GM15510 (cell line): ENCODE measurements around the gene S1PR3.

Source experiments
- POLR2A ChIP-seq: IDR thresholded peaks from 3 replicates; pipeline ENCODE4 v1.6.1; 2011; ENCODE audit warnings: borderline replicate concordance; ENCODE audit not compliant: insufficient read length; ENCODE audit errors: extremely low read depth

Gene S1PR3

DNA sequence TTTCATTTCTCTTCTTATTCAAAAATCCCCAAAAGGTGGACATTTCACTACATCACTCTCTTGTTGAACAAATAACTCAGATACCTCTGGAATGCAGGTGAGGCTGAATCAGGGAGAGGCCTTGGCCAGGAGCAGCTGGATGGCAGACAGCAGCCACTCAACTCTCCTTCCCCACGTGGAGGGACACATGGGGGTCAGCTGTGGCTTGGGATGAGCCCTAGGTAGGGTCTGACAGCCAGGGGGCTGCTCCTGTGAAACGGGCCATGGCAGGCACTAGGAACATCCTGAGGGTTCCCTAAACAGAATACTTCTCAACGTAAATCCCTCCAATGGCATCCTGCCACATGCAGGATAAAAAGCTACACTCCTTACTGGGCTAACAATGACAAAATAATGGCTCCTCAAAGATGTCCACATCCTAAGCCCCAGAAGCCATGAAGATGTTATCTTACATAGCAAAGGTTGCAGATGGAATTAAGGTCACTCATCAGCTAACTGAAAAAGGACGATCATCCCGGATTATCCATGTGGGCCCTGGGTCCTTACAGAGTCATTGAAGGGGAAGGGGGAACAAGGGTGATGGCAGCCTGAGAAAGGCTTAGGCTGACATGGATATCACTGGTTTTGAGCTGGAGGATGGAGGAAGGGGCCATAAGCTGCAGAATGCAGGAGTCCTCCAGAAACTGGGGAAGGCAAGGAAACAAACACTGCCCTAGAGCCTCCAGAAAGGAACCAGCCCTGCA is 31.4 kb upstream of the S1PR3 start:
- TF ChIP-seq POLR2A, result no peak

- no peak for TF ChIP-seq POLR2A
Observed at GRCh38 chr9:88960632-88961031, 30.6 kb upstream of the S1PR3 start.

DNA sequence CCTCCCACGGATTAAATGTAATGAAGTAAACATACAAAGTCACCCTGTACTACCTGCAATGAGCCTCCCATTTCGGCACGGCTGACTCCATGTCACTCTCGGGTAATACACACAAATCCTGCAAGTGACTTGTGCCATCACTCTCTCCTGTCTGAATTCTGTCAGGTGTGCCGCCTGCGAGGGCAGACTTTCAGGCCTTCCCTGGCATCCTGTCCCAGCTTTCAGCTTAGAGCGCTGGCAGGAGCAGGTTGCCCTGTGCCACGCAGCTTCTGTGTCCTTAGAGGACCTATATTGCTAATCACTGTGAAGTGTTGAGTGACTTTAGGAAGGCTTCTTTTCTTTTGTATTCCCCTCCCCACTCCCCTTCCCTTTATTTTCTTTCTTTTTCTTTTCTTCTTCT is 25.8 kb upstream of the S1PR3 start:
- TF ChIP-seq POLR2A, result no peak

- no peak for TF ChIP-seq POLR2A
Observed at GRCh38 chr9:88966894-88967676, 24.2 kb upstream of the S1PR3 start.

DNA sequence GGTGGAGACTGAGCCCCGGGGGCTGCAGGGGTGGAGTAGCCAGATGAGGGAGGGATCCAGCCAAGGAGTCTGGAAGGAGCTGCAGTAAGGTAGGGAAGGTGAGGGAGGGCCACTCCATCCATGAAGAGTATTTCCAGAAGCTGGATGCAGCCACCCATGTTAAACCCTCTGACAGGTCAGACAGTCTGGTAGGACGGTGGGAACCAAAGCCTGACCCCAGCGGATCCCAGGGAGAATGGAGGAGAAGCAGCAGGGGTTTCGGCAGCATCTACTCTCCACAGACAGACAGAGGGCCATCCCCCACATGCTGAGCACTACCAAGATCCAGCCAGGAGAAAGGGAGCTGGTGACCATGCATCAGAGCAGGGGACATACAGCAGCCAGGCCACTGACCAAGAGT is 22.5 kb upstream of the S1PR3 start:
- TF ChIP-seq POLR2A, result no peak

- TF ChIP-seq POLR2A, result no peak
Observed at GRCh38 chr9:88969646-88970373, 21.5 kb upstream of the S1PR3 start.

GRCh38 chr9:88971131-88971960 is 19.9 kb upstream of the S1PR3 start:
- TF ChIP-seq POLR2A, result no peak

GRCh38 chr9:88972401-88972800 is 18.9 kb upstream of the S1PR3 start:
- TF ChIP-seq POLR2A, result no peak

DNA sequence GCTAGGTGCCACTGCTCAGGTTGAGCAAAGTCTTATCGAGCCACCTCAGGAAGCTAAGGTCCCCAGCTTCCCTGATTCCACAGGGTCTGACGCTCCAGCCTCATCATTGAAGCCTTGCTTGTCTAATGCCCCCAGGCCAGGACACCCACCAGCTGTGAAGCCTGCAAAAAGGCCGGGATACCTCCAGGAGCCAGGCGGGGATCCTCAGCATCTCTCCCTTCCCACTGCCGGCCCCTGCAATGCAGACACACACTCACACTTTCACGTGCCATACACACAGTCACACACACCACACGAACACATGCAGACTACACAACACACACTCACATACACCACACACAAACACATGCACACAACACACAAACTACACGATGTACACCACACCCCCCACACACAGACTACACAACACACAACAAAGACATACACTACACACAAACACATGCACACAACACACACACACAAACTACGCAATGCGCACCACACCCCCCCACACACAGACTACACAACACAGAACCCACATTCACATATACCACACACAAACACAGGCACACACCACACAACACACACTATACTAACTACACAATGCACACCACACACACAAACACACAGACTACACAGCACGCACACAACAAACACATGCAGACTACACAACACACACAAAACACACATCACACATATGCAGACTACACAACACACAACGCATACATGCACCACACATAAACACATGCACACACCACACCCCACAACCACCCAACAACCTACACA is 17.8 kb upstream of the S1PR3 start:
- no peak for TF ChIP-seq POLR2A

DNA sequence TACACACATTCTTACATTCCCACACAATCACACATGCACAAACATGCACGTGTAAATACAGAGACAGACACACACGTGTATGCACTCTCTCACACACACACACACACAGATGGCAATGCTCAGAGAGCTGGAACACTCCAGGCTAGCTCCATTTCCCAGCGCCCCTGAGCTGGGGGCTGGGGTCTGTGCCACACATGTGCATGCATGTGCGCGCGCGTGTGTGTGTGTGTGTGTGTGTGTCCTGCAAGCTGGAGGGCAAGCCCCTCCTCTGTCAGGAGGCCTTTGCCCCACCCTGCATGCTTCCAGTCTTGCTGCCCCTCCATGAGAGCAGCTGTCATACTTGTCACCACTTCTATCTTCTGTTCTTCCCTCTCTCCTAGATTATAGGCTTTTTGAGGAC is 16.6 kb upstream of the S1PR3 start:
- no peak for TF ChIP-seq POLR2A

GRCh38 chr9:88975966-88976889 is 15.0 kb upstream of the S1PR3 start:
- no peak for TF ChIP-seq POLR2A

- no peak for TF ChIP-seq POLR2A
Observed at GRCh38 chr9:88976890-88977257, 14.4 kb upstream of the S1PR3 start.

GRCh38 chr9:88978034-88978433 is 13.2 kb upstream of the S1PR3 start:
- TF ChIP-seq POLR2A, result no peak
